OCI-LY1 (cell line): Measurements from ENCODE around the gene GPX8.

ENCODE experiments used
- H2AFZ ChIP-seq: fragments of 200-600 bp; sonication (generic), shearing (Covaris generic); 2 replicates; pipeline ENCODE4 v1.6.0; 2014; ENCODE audit warnings: antibody characterized with exemption, mild to moderate bottlenecking, low read length
- H3F3A ChIP-seq: fragments of 200-600 bp; sonication (generic), shearing (Covaris generic); 2 replicates; pipeline ENCODE4 v1.6.0; 2014; ENCODE audit warnings: mild to moderate bottlenecking, antibody characterized with exemption, low read length, moderate library complexity; ENCODE audit not compliant: insufficient read depth
- H3K27ac ChIP-seq: fragments of 200-600 bp; sonication (generic); 2 replicates; pipeline ENCODE4 v1.5.1; 2014; ENCODE audit warnings: low read length, mixed run types, mild to moderate bottlenecking, low read depth; ENCODE audit not compliant: poor library complexity, severe bottlenecking
- H3K27me3 ChIP-seq: fragments of 200-600 bp; sonication (generic); 2 replicates; pipeline ENCODE4 v1.6.0; 2014; ENCODE audit warnings: antibody characterized with exemption, mild to moderate bottlenecking, low read length, moderate library complexity; ENCODE audit not compliant: insufficient read depth
- H3K36me3 ChIP-seq: fragments of 200-600 bp; sonication (generic); 2 replicates; pipeline ENCODE4 v1.6.1; 2014; ENCODE audit warnings: mild to moderate bottlenecking, antibody characterized with exemption, low read length, moderate library complexity, mixed read lengths; ENCODE audit not compliant: insufficient read depth
- H3K4me1 ChIP-seq: fragments of 200-600 bp; sonication (generic); 2 replicates; pipeline ENCODE4 v1.5.1; 2014; ENCODE audit warnings: mild to moderate bottlenecking, low read length, moderate library complexity; ENCODE audit not compliant: insufficient read depth, severe bottlenecking
- H3K4me2 ChIP-seq: fragments of 200-600 bp; sonication (generic), shearing (Covaris generic); 2 replicates; pipeline ENCODE4 v1.6.1; 2014; ENCODE audit warnings: low read length
- H3K4me3 ChIP-seq: fragments of 200-600 bp; sonication (generic); 2 replicates; pipeline ENCODE4 v1.5.1; 2014; ENCODE audit warnings: low read length, low read depth, mild to moderate bottlenecking, mixed read lengths; ENCODE audit not compliant: poor library complexity, severe bottlenecking
- H3K79me2 ChIP-seq: fragments of 200-600 bp; shearing (Covaris generic); 2 replicates; pipeline ENCODE4 v1.6.1; 2016; ENCODE audit warnings: mixed run types, low read length, mixed read lengths; ENCODE audit not compliant: insufficient read depth
- H3K9ac ChIP-seq: fragments of 200-600 bp; sonication (generic), shearing (Covaris generic); 2 replicates; pipeline ENCODE4 v1.6.1; 2014; ENCODE audit warnings: mild to moderate bottlenecking, low read length, mixed read lengths
- H3K9me2 ChIP-seq: fragments of 200-600 bp; sonication (generic), shearing (Covaris generic); 2 replicates; pipeline ENCODE4 v1.6.1; 2014; ENCODE audit warnings: low read depth, mild to moderate bottlenecking, low read length, mixed read lengths
- H3K9me3 ChIP-seq: fragments of 200-600 bp; shearing (Covaris generic); 2 replicates; pipeline ENCODE4 v1.6.1; 2014; ENCODE audit warnings: low read length, mixed read lengths
- H4K20me1 ChIP-seq: fragments of 200-600 bp; sonication (generic), shearing (Covaris generic); 2 replicates; pipeline ENCODE4 v1.6.0; 2016; ENCODE audit warnings: mild to moderate bottlenecking, low read length; ENCODE audit not compliant: insufficient read depth
- EZH2 ChIP-seq: fragments of 200-600 bp; sonication (generic), shearing (Covaris generic); IDR thresholded peaks from 2 replicates; pipeline ENCODE4 v1.8.0; 2017; ENCODE audit warnings: borderline replicate concordance, mixed run types, mild to moderate bottlenecking, antibody characterized with exemption, low read length, moderate library complexity, mixed read lengths
- TF ChIP-seq, protein P1 (sequence below): fragments of 200-600 bp; sonication (generic), shearing (Covaris generic); IDR thresholded peaks from 2 replicates; pipeline ENCODE4 v1.5.1; 2017; ENCODE audit warnings: mild to moderate bottlenecking, antibody characterized with exemption, low read length, moderate library complexity, mixed read lengths

Gene GPX8

DNA sequence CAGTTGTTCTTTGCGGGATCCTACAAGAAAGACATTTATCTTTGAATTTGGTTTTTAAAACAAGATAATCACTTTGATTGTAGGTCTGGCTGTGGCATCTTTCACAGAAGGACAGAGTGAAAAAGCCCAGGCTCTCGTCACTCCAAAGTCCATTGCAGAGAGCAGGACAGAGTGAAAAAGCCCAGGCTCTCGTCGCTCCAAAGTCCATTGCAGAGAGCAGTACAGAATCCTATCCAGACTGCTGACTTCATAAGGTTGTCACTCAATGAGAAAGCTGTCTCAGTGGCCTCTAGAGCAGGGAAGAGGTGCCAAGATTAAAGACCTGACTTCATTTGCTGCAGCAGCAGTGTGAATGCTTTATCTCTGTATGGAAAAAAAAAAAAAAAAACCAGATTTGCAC lies 16.3 kb upstream of the GPX8 start:
- Histone ChIP-seq H4K20me1 (no peaks in the 10 kb centered on the region), H3K79me2 (no peaks in the 10 kb centered on the region), H2AFZ (no peak overlapping the region), H3K4me1 (no peaks in the 10 kb centered on the region), H3K27me3 (no peaks in the 10 kb centered on the region), H3K4me2 (no peak overlapping the region), H3K36me3 (no peaks in the 10 kb centered on the region), H3K4me3 (no peak overlapping the region), H3K9me2 (no peaks in the 10 kb centered on the region), H3K9me3 (no peaks in the 10 kb centered on the region), H3K9ac (no peak overlapping the region), H3F3A (no peaks in the 10 kb centered on the region), H3K27ac (no peak overlapping the region)
- no peak for TF ChIP-seq EZH2

DNA sequence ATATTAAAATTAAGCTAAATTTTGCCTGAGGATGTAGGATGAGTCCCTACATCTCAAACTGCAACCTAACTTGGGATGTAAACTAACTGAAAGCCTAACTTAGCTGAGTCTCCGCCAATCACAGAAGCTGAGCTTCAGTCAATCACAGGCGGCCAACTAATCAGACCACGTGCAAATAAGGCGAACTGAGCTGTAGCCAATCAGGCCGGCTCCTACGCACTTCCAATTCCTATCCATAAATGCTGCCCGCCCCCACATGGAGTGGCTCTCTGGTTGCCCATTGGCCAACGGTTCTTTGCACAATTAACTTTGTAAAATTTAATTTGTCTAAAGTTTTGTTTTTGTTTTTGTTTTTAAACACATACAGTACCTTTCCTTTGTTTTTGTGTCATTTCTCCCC lies 13.9 kb upstream of the GPX8 start:
- no peaks in the 10 kb centered on the region for H3K4me1 ChIP-seq
- no peaks in the 10 kb centered on the region for H3K9me2 ChIP-seq
- H3K79me2 ChIP-seq: no peaks in the 10 kb centered on the region
- no peak overlapping the region for H3K9ac ChIP-seq
- no peaks in the 10 kb centered on the region for H4K20me1 ChIP-seq
- no peak overlapping the region for H3K4me3 ChIP-seq
- no peaks in the 10 kb centered on the region for H3K36me3 ChIP-seq
- no peaks in the 10 kb centered on the region for H3K9me3 ChIP-seq
- no peaks in the 10 kb centered on the region for H3F3A ChIP-seq
- no peak overlapping the region for H2AFZ ChIP-seq
- no peak overlapping the region for H3K27ac ChIP-seq
- no peak overlapping the region for H3K4me2 ChIP-seq
- no peak for TF ChIP-seq EZH2
- TF ChIP-seq, protein P1, sequence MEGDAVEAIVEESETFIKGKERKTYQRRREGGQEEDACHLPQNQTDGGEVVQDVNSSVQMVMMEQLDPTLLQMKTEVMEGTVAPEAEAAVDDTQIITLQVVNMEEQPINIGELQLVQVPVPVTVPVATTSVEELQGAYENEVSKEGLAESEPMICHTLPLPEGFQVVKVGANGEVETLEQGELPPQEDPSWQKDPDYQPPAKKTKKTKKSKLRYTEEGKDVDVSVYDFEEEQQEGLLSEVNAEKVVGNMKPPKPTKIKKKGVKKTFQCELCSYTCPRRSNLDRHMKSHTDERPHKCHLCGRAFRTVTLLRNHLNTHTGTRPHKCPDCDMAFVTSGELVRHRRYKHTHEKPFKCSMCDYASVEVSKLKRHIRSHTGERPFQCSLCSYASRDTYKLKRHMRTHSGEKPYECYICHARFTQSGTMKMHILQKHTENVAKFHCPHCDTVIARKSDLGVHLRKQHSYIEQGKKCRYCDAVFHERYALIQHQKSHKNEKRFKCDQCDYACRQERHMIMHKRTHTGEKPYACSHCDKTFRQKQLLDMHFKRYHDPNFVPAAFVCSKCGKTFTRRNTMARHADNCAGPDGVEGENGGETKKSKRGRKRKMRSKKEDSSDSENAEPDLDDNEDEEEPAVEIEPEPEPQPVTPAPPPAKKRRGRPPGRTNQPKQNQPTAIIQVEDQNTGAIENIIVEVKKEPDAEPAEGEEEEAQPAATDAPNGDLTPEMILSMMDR: no peak
- no peaks in the 10 kb centered on the region for H3K27me3 ChIP-seq

DNA sequence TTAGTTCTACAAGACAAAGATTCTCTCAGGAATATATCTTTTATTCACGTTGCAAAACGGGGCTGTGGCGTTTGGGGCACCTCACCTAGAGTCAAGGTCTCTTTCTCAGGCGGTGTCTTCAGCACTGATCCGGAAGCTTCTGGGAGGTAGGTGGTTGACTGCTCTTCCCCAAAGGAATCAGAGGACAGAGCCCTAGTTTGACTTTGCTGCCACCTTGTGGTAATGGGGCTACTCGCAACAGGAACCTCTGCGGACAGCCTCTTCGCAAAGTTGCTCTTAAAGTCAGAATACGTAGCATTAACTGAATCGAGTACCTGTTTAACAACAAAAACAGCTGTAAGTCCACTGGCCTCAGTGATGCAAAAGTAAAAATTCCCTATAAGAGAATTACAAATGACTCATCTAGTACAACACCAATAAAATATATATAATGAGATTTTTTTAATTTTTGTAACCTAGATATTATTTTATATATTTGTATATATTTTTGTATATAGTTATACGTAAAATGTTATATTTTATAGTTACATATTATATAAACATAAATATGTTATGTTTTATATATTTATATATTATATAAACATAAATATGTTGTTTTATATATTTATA lies 13.3 kb upstream of the GPX8 start:
- Histone ChIP-seq H4K20me1 (no peaks in the 10 kb centered on the region), H3K9me3 (no peaks in the 10 kb centered on the region), H3F3A (no peaks in the 10 kb centered on the region), H3K36me3 (no peaks in the 10 kb centered on the region), H3K4me3 (no peak overlapping the region), H3K9ac (no peak overlapping the region), H3K9me2 (no peaks in the 10 kb centered on the region), H3K4me2 (no peak overlapping the region), H3K4me1 (no peaks in the 10 kb centered on the region), H3K27ac (no peak overlapping the region), H2AFZ (no peak overlapping the region), H3K27me3 (no peaks in the 10 kb centered on the region), H3K79me2 (no peaks in the 10 kb centered on the region)
- TF ChIP-seq, protein P1: peak; percentile 96
- TF ChIP-seq EZH2: no peak

DNA sequence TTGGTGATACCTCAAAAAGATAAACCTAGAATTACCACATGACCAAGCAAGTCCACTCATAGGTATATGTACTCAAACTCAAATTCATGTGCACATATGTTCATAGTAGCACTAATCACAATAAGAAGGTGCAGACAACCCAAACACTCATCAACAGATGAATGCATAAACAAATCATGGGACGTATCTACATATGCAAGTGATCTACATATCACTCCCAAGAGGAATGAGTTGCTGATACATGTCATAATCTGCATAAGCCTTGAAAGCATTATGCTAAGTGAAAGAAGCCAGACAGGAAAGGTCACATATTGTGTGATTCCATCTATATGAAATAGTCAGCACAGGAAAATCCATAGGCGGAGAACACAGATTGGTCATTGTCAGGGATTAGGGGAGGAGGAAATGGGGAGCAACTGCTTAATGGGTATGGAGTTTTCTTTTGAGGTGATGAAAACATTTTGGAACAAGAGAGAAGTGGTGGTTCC lies 10.6 kb upstream of the GPX8 start:
- no peaks in the 10 kb centered on the region for H4K20me1 ChIP-seq
- TF ChIP-seq, protein P1: no peak
- no peak for TF ChIP-seq EZH2
- no peaks in the 10 kb centered on the region for H3K9me2 ChIP-seq
- H3K27ac ChIP-seq: no peak overlapping the region
- no peaks in the 10 kb centered on the region for H3K36me3 ChIP-seq
- no peaks in the 10 kb centered on the region for H3F3A ChIP-seq
- no peak overlapping the region for H3K4me3 ChIP-seq
- no peaks in the 10 kb centered on the region for H3K4me1 ChIP-seq
- no peaks in the 10 kb centered on the region for H3K79me2 ChIP-seq
- H3K27me3 ChIP-seq: no peaks in the 10 kb centered on the region
- H3K9me3 ChIP-seq: no peaks in the 10 kb centered on the region
- no peak overlapping the region for H2AFZ ChIP-seq
- no peak overlapping the region for H3K9ac ChIP-seq
- no peak overlapping the region for H3K4me2 ChIP-seq
